K562 (cell line): Measurements from ENCODE around the gene DNM1. TPM values are rescaled to one million over a fixed set of nuclear protein-coding genes. Genes with fewer than 3 reads are reported as not detected.

Experiments used
- CREM ChIP-seq: IDR thresholded peaks from 2 replicates; pipeline ENCODE4 v1.6.1; 2014; ENCODE audit warnings: antibody characterized with exemption, low read depth
- DDX20 ChIP-seq: fragments of 450-650 bp; IDR thresholded peaks from 2 replicates; pipeline ENCODE4 v1.6.1; 2016; ENCODE audit warnings: missing genetic modification characterization, low read depth, mild to moderate bottlenecking, missing compliant biosample characterization, moderate library complexity
- ERF ChIP-seq: fragments of 450-650 bp; formaldehyde crosslinking; IDR thresholded peaks from 2 replicates; pipeline ENCODE4 v1.4.0; 2020; ENCODE audit warnings: mild to moderate bottlenecking, mixed read lengths
- JUND ChIP-seq, 2 experiments: IDR thresholded peaks; 2 replicates in 1 of 2; 3 replicates in 1 of 2; pipeline ENCODE4 v1.6.1; 2011; ENCODE audit warnings: borderline replicate concordance in 2 of 2, low read depth in 2 of 2, low read length in 2 of 2, improper control_type of control experiment in 1 of 2, missing biosample characterization in 1 of 2, missing genetic modification characterization in 1 of 2, missing genetic modification reagents in 1 of 2
- KLF1 ChIP-seq: fragments of 450-650 bp; IDR thresholded peaks from 2 replicates; pipeline ENCODE4 v1.6.1; 2016; ENCODE audit warnings: missing genetic modification characterization, missing compliant biosample characterization
- MBD1 ChIP-seq: fragments of 250-450 bp; sonication (Bioruptor Pico); IDR thresholded peaks from 2 replicates; pipeline ENCODE4 v1.8.0; 2022; ENCODE audit warnings: inconsistent platforms
- MCM3 ChIP-seq: fragments of 450-650 bp; IDR thresholded peaks from 2 replicates; pipeline ENCODE4 v1.6.1; 2016
- MTA2 ChIP-seq: fragments of 450-650 bp; IDR thresholded peaks from 2 replicates; pipeline ENCODE4 v1.6.1; 2016; ENCODE audit warnings: low read depth
- NCOR1 ChIP-seq: fragments of 450-650 bp; IDR thresholded peaks from 2 replicates; pipeline ENCODE4 v1.6.1; 2016; ENCODE audit warnings: mild to moderate bottlenecking, moderate library complexity
- STAT5B ChIP-seq: fragments of 250-450 bp; sonication (Bioruptor Pico); IDR thresholded peaks from 2 replicates; pipeline ENCODE4 v1.8.0; 2021; ENCODE audit warnings: mild to moderate bottlenecking, inconsistent platforms
- ZNF232 ChIP-seq: sonication (generic); formaldehyde crosslinking; IDR thresholded peaks from 2 replicates; pipeline ENCODE4 v1.8.0; 2022; ENCODE audit warnings: mild to moderate bottlenecking, missing genetic modification reagents
- ZNF324 ChIP-seq: fragments of 250-450 bp; sonication (Bioruptor Pico); IDR thresholded peaks from 2 replicates; pipeline ENCODE4 v1.4.0; 2020; ENCODE audit warnings: mild to moderate bottlenecking
- ZNF561 ChIP-seq: fragments of 450-650 bp; formaldehyde crosslinking; conservative IDR thresholded peaks from 2 replicates; pipeline ENCODE4 v1.4.0; 2020; ENCODE audit warnings: mild to moderate bottlenecking, moderate library complexity
- ZNF609 ChIP-seq: sonication (generic); formaldehyde crosslinking; IDR thresholded peaks from 2 replicates; pipeline ENCODE4 v1.8.1; 2023; ENCODE audit warnings: missing genetic modification reagents, mild to moderate bottlenecking, borderline replicate concordance
- ZNF785 ChIP-seq: fragments of 250-450 bp; sonication (Bioruptor Pico); IDR thresholded peaks from 2 replicates; pipeline ENCODE4 v1.4.0; 2020; ENCODE audit warnings: mild to moderate bottlenecking
- polyA plus RNA-seq, 8 experiments: library from polyadenylated mRNA; depleted of rRNA in 4 of 8; stranded (reverse) in 5 of 8; unstranded in 3 of 8; fragments of >200 nt; fragmentation: Nextera tagmentation in 2 of 8; fragmentation: Illumina TruSeq in 1 of 8; extraction: Ambion mirVana in 2 of 8; extraction: Trizol in 1 of 8; gene quantifications; 2 replicates each; pipeline versions ENCODE4 v1.2.1 to v1.2.3, GENCODE V29; 2011 to 2014; ENCODE audit warnings: inconsistent platforms in 1 of 8, missing spikeins in 1 of 8
- total RNA-seq, 7 experiments: library from RNA; depleted of rRNA in 6 of 7; stranded (reverse); fragments of >200 nt in 6 of 7; fragmentation: Illumina TruSeq in 2 of 7; extraction: Trizol in 2 of 7; gene quantifications; 2 replicates each; pipeline versions ENCODE4 v1.2.1 to v1.2.3, GENCODE V29; 2011 to 2021; ENCODE audit warnings: low replicate concordance in 1 of 7
- TF ChIP-seq, protein P1 (sequence below): fragments of 450-650 bp; IDR thresholded peaks from 2 replicates; pipeline ENCODE4 v1.6.1; 2016; ENCODE audit warnings: borderline replicate concordance
- TF ChIP-seq, protein P2 (sequence below): fragments of 450-650 bp; IDR thresholded peaks from 2 replicates; pipeline ENCODE4 v1.6.1; 2016; ENCODE audit warnings: low read depth, mild to moderate bottlenecking, moderate library complexity

Gene DNM1
- total and polyA plus RNA-seq, 9 of the 15 experiments (the other 6 are each of a cell fraction or from before 2014, with no cell fraction given), result 0.39 to 23.1 (median 9.1) TPM

DNA sequence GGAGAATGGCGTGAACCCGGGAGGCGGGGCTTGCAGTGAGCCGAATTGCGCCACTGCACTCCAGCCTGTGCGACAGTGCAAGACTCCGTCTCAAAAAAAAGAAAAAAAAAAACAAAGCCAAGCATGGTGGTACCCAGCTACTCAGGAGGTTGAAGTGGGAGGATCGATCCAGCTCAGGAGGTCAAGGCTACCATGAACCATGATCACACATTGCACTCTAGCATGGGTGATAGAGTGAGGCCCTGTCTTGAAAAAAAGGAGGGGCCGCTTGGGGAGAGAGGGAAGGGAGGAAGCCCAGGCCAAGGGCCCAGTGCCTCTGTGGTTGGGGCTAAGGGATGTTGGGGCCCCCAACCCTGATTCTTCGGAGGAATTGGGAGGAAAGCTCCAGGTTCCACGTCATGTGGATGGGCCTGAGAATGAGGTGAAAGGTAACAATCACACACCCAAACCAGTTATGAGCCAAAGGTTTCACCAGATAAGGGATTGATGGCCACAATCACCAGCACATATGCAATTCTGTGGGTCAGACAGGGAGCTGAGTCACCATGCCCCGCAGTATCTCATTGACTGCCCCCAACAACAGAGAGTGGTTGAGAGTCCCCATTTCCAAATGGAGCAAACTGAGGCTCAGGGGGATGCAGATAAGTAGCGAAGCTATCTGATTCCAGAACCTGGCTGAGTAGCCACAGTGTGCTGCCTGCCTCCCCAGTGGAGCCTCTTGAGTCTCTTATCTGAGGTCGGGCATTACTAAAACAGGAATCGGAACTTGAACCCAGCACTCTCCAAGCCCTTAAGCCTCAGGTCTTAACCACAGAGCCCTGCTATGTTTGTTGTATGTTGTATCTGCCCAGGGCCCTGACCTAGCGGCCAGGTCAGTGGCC lies 93.4 kb downstream of the DNM1 start (continued):
- TF ChIP-seq, protein P1, sequence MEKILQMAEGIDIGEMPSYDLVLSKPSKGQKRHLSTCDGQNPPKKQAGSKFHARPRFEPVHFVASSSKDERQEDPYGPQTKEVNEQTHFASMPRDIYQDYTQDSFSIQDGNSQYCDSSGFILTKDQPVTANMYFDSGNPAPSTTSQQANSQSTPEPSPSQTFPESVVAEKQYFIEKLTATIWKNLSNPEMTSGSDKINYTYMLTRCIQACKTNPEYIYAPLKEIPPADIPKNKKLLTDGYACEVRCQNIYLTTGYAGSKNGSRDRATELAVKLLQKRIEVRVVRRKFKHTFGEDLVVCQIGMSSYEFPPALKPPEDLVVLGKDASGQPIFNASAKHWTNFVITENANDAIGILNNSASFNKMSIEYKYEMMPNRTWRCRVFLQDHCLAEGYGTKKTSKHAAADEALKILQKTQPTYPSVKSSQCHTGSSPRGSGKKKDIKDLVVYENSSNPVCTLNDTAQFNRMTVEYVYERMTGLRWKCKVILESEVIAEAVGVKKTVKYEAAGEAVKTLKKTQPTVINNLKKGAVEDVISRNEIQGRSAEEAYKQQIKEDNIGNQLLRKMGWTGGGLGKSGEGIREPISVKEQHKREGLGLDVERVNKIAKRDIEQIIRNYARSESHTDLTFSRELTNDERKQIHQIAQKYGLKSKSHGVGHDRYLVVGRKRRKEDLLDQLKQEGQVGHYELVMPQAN, result no peak
- TF ChIP-seq CREM (no peak), ZNF785 (CRISPR knock-in tag) (no peak), MCM3 (no peak), ZNF609 (CRISPR knock-in tag) (no peak), NCOR1 (no peak), KLF1 (tag) (peak; percentile 95), JUND (IDR thresholded peaks at IDR 0.05; ENCODE audit: borderline replicate concordance, low read depth, low read length) (peak; percentile 93), JUND (tag; IDR thresholded peaks at IDR 0.05; ENCODE audit: borderline replicate concordance, low read depth, low read length) (peak; percentile 91; the same call in 1 of the 3 replicates), DDX20 (no peak), ZNF232 (no peak), MTA2 (no peak), MBD1 (CRISPR knock-in tag) (0 out of 2 replicates have a peak, but pooled peaks have one; percentile 8), STAT5B (CRISPR knock-in tag) (no peak), ZNF561 (CRISPR knock-in tag) (no peak), ERF (CRISPR knock-in tag) (peak; percentile 84), ZNF324 (CRISPR knock-in tag) (no peak)
- TF ChIP-seq, protein P2, sequence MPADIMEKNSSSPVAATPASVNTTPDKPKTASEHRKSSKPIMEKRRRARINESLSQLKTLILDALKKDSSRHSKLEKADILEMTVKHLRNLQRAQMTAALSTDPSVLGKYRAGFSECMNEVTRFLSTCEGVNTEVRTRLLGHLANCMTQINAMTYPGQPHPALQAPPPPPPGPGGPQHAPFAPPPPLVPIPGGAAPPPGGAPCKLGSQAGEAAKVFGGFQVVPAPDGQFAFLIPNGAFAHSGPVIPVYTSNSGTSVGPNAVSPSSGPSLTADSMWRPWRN, result no peak
